NB4 (cell line): ENCODE data around the gene OLR1.

Source experiments
- MYC ChIP-seq: IDR thresholded peaks from 2 replicates; pipeline ENCODE4 v1.6.1; 2011; ENCODE audit warnings: low read depth, low read length
- POLR2A ChIP-seq: IDR thresholded peaks from 2 replicates; pipeline ENCODE4 v1.6.1; 2011; ENCODE audit warnings: mild to moderate bottlenecking; ENCODE audit not compliant: insufficient read length; ENCODE audit errors: extremely low read depth
- TF ChIP-seq, protein P1 (sequence below): IDR thresholded peaks from one replicate; pipeline ENCODE4 v1.5.1; 2012; ENCODE audit warnings: low read depth, low read length
- TF ChIP-seq, protein P2 (sequence below): IDR thresholded peaks from 2 replicates; pipeline ENCODE4 v1.6.1; 2011; ENCODE audit warnings: low read depth, low read length

DNA sequence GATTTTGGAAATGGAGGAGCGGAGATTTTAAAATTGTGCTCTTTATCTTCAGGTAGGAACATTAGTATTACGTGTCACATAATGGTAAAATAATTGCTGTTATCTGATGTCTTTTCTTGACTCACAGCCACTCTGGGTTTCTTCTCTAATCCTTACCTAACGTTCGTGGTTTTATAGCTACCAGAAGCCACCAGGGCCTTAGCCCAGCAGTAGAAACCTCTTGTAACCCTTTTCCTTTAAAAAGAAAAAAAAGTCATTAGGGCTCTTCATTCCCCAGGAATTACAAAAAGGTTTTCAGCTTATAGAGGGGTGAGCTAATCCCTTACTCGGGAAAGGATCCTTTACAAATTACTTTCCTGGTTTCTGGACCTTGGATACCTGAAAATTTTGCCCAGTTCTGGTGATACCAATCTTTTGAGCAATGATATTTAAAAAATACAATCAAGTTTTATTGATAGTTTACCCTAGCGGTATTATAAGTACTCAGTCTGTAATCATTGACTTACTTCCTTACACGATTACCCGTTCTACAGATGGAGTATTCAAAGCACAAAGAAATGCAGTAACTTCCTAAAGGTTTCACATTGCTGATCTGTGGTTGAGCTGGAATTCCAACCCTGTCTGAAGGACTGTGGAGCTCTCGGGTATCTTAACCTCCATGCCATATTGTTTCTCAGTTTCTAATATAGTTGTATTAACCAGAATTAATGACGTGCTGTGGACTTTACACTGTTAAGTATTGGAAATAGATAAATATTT lies 42.4 kb upstream of the OLR1 start:
- TF ChIP-seq MYC (no peak), POLR2A (no peak)
- TF ChIP-seq, protein P1, sequence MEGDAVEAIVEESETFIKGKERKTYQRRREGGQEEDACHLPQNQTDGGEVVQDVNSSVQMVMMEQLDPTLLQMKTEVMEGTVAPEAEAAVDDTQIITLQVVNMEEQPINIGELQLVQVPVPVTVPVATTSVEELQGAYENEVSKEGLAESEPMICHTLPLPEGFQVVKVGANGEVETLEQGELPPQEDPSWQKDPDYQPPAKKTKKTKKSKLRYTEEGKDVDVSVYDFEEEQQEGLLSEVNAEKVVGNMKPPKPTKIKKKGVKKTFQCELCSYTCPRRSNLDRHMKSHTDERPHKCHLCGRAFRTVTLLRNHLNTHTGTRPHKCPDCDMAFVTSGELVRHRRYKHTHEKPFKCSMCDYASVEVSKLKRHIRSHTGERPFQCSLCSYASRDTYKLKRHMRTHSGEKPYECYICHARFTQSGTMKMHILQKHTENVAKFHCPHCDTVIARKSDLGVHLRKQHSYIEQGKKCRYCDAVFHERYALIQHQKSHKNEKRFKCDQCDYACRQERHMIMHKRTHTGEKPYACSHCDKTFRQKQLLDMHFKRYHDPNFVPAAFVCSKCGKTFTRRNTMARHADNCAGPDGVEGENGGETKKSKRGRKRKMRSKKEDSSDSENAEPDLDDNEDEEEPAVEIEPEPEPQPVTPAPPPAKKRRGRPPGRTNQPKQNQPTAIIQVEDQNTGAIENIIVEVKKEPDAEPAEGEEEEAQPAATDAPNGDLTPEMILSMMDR, result no peak
- TF ChIP-seq, protein P2, sequence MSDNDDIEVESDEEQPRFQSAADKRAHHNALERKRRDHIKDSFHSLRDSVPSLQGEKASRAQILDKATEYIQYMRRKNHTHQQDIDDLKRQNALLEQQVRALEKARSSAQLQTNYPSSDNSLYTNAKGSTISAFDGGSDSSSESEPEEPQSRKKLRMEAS, result no peak
